ENCODE results near the gene VCX2.
"Not testable (repeated sequence)": the region's sequence is repeated elsewhere in the genome, so short reads cannot be mapped to it uniquely, and the experiment has no call there.

The VCX2 gene

DNA sequence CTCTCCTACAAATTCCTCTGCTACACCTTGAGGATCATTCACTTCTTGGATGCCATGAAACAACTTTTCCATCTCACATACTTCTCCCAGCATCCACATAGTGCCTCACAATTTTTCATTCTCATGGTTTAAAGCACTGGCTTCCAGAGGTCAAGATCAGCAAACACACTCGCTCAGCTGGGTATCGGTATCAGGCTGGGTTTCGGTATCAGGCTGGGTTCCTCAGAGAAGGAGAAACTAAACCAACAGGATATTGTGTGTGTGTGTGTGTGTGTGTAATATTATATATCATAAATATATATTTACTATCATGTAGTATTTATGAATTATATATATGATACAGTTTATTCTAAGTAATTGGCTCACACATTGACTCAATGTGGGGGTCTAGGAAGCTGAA, at the start of gene VCX2:
TSS of gene VCX2 (minus strand) at position 99 of the 400 bp plus-strand sequence. CDS start 624 bp downstream, outside the sequence.
- H3K36me3 ChIP-seq (ENCODE audit: control insufficient read depth in 2 of 2, insufficient read depth in 1 of 2, low read length in 2 of 2); H3K9me3 ChIP-seq (ENCODE audit: control insufficient read depth, insufficient read depth, low read depth, low read length); H3K27ac ChIP-seq (ENCODE audit: extremely low read depth, low read depth, low read length); H3K4me3 ChIP-seq (ENCODE audit: low read depth, low read length); POLR2A ChIA-PET; H3K4me1 ChIP-seq (ENCODE audit: control insufficient read depth, insufficient read depth, low read length); CTCF ChIA-PET: not testable (repeated sequence)

GRCh38 chrX:8204943-8205342, 33.9 kb upstream of the VCX2 start:
- CTCF ChIA-PET, result no interaction called here
- H3K4me1 ChIP-seq (ENCODE audit: control insufficient read depth, insufficient read depth, low read length), result no peaks in the 10 kb centered on the region

DNA sequence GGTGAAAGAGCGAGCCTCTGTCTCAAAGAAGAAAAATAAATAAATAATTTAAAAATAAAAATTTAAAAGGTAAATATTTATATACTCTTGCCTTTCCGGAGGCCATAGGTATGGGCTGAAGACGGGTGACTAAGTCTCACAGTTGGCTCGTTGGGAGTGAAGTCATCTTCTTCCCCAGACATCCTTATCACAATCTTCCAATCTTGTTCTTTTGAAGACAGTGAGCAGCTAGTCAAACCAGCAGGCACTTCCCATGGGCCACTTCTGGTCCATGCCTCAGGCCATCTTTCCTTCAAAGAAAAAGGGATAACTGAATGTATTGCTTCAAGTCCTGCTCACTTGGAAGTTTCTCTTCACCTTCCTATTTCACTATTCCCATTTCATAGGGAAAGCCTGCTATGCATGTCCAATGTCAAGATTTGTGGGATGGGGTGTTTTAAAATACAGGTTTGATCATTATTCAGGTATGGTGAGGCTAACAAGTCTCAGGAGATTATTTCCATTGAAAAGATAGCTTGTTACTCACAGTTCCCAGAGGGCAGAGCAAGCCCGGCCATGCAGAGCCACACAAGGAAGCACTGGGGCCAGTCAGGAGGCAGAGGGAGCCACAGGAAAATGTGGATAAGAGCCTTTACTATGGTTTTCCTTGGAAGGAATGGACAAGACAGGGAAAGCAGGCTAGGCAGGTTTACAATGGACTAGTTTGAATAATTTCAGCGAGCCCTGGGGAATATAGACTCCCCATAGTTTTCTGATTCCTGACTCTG, 33.3 kb upstream of the VCX2 start:
- Histone ChIP-seq H3K9me3 (ENCODE audit: control insufficient read depth, insufficient read depth, low read depth, low read length) (no peaks in the 10 kb centered on the region), H3K36me3 (ENCODE audit: control insufficient read depth in 2 of 2, insufficient read depth in 1 of 2, low read length in 2 of 2) (no peaks in the 10 kb centered on the region), H3K4me3 (ENCODE audit: low read depth, low read length) (no peak overlapping the region), H3K4me1 (ENCODE audit: control insufficient read depth, insufficient read depth, low read length) (no peaks in the 10 kb centered on the region), H3K27ac (ENCODE audit: extremely low read depth, low read depth, low read length) (no peak overlapping the region)
- ChIA-PET POLR2A (interaction anchor here (1.0 kb wide), 1 partner anchor 13 kb away, joined by 3 read pairs; no protein-coding TSS in a partner anchor), CTCF (interaction anchor here (0.6 to 0.7 kb wide), 2 partner anchors 25 to 174 kb away, joined by 3 read pairs; no protein-coding TSS in a partner anchor)
- no peak for TF ChIP-seq SALL2 (tag by site-specific recombination; IDR thresholded peaks at IDR 0.05; ENCODE audit: borderline replicate concordance)
- TF ChIP-seq PRDM6 (tag by site-specific recombination; IDR thresholded peaks at IDR 0.05), result no peak
- TF ChIP-seq, protein P1, sequence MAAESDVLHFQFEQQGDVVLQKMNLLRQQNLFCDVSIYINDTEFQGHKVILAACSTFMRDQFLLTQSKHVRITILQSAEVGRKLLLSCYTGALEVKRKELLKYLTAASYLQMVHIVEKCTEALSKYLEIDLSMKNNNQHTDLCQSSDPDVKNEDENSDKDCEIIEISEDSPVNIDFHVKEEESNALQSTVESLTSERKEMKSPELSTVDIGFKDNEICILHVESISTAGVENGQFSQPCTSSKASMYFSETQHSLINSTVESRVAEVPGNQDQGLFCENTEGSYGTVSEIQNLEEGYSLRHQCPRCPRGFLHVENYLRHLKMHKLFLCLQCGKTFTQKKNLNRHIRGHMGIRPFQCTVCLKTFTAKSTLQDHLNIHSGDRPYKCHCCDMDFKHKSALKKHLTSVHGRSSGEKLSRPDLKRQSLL (tag by site-specific recombination; IDR thresholded peaks at IDR 0.05), result no peak
- no peak for TF ChIP-seq ZNF600 (tag by site-specific recombination; IDR thresholded peaks at IDR 0.05)
- no peak for TF ChIP-seq ZNF571 (tag by site-specific recombination; IDR thresholded peaks at IDR 0.05)
- no peak for TF ChIP-seq ZNF239 (tag by site-specific recombination; IDR thresholded peaks at IDR 0.05)
- no peak for TF ChIP-seq ZNF585B (tag by site-specific recombination; IDR thresholded peaks at IDR 0.05)
- no peak for TF ChIP-seq PRDM1 (tag by site-specific recombination; IDR thresholded peaks at IDR 0.05)
- no peak for TF ChIP-seq HOXC10 (CRISPR knock-in tag; IDR thresholded peaks at IDR 0.05)

More at GRCh38 chrX:8204943-8205342, 33.9 kb upstream of the VCX2 start:
- no peaks in the 10 kb centered on the region for H3K36me3 ChIP-seq (ENCODE audit: control insufficient read depth in 2 of 2, insufficient read depth in 1 of 2, low read length in 2 of 2)
- TF ChIP-seq ZNF473 (tag by site-specific recombination; IDR thresholded peaks at IDR 0.05) (no peak), ZNF837 (tag by site-specific recombination; IDR thresholded peaks at IDR 0.05) (no peak), ZNF629 (tag by site-specific recombination; IDR thresholded peaks at IDR 0.05) (no peak), SALL2 (tag by site-specific recombination; IDR thresholded peaks at IDR 0.05; ENCODE audit: borderline replicate concordance) (no peak), GLI4 (tag by site-specific recombination; IDR thresholded peaks at IDR 0.05) (no peak), ZNF426 (tag by site-specific recombination; IDR thresholded peaks at IDR 0.05) (no peak), ZNF211 (tag by site-specific recombination; IDR thresholded peaks at IDR 0.05; ENCODE audit: low read depth) (no peak), WT1 (tag by site-specific recombination; IDR thresholded peaks at IDR 0.05) (no peak), MEIS1 (CRISPR knock-in tag; IDR thresholded peaks at IDR 0.05; ENCODE audit: borderline replicate concordance) (no peak), ZBTB11 (tag by site-specific recombination; conservative IDR thresholded peaks at IDR 0.05; ENCODE audit: low read depth) (no peak), BCL11A (tag by site-specific recombination; IDR thresholded peaks at IDR 0.05; ENCODE audit: low read depth) (no peak), ZNF391 (tag by site-specific recombination; IDR thresholded peaks at IDR 0.05; ENCODE audit: borderline replicate concordance, low read depth) (no peak), ZNF558 (tag by site-specific recombination; IDR thresholded peaks at IDR 0.05) (no peak)
- TF ChIP-seq, protein P2, sequence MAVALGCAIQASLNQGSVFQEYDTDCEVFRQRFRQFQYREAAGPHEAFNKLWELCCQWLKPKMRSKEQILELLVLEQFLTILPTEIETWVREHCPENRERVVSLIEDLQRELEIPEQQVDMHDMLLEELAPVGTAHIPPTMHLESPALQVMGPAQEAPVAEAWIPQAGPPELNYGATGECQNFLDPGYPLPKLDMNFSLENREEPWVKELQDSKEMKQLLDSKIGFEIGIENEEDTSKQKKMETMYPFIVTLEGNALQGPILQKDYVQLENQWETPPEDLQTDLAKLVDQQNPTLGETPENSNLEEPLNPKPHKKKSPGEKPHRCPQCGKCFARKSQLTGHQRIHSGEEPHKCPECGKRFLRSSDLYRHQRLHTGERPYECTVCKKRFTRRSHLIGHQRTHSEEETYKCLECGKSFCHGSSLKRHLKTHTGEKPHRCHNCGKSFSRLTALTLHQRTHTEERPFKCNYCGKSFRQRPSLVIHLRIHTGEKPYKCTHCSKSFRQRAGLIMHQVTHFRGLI (tag by site-specific recombination; IDR thresholded peaks at IDR 0.05), result no peak
- TF ChIP-seq, protein P3, sequence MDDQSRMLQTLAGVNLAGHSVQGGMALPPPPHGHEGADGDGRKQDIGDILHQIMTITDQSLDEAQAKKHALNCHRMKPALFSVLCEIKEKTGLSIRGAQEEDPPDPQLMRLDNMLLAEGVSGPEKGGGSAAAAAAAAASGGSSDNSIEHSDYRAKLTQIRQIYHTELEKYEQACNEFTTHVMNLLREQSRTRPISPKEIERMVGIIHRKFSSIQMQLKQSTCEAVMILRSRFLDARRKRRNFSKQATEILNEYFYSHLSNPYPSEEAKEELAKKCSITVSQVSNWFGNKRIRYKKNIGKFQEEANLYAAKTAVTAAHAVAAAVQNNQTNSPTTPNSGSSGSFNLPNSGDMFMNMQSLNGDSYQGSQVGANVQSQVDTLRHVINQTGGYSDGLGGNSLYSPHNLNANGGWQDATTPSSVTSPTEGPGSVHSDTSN (CRISPR knock-in tag; IDR thresholded peaks at IDR 0.05), result no peak
- H3K9me3 ChIP-seq (ENCODE audit: control insufficient read depth, insufficient read depth, low read depth, low read length), result no peaks in the 10 kb centered on the region
- POLR2A ChIA-PET, result interaction anchor here (1.0 kb wide), 1 partner anchor 14 kb away, joined by 3 read pairs; no protein-coding TSS in a partner anchor
- H3K4me3 ChIP-seq (ENCODE audit: low read depth, low read length), result no peak overlapping the region
- no peak overlapping the region for H3K27ac ChIP-seq (ENCODE audit: extremely low read depth, low read depth, low read length)

Measured in HEK293 (cell line).